ENCODE data around the gene SEC14L1. TPM values are rescaled to one million over a fixed set of nuclear protein-coding genes. Genes with fewer than 3 reads are reported as not detected.

SEC14L1 gene
- total RNA-seq, 1 experiment from 2014 or later: 279 TPM

GRCh38 chr17:77191244-77191643 lies 50.5 kb downstream of the SEC14L1 start:
- Histone ChIP-seq H3K4me1 (ENCODE audit: control insufficient read depth, insufficient read depth, low read length) (peaks cover 22% of the 10 kb centered on the region), H3K27me3 (ENCODE audit: control insufficient read depth, insufficient read depth, low read length) (no peaks in the 10 kb centered on the region), H3K4me3 (ENCODE audit: low read depth in 2 of 2, low read length in 2 of 2) (no peak overlapping the region), H3K27ac (ENCODE audit: low read length) (no peak overlapping the region), H3K36me3 (ENCODE audit: control insufficient read depth, insufficient read depth, low read length) (peaks cover 19% of the 10 kb centered on the region), H3K9me3 (ENCODE audit: control insufficient read depth, insufficient read depth, low read depth, low read length) (no peaks in the 10 kb centered on the region)
- no TSS peak for BruUV-seq (replicated peaks)
- DNase-seq (ENCODE audit: low read depth, low spot score) (no peak), ATAC-seq (no peak)
- in situ Hi-C loops (cut with HindIII; ENCODE audit: low pct_unique_long_range_greater_than_20kb, low sequenced_read_pairs): no loop called here
- ChIA-PET CTCF (no interaction called here), POLR2A (no interaction called here)
- intact Hi-C loops (cut with micrococcal nuclease; ENCODE audit: unreplicated experiment): no loop called here
- TF ChIP-seq REST (IDR thresholded peaks at IDR 0.05; ENCODE audit: insufficient read depth in 1 of 2, low read depth in 2 of 2, low read length in 1 of 2) (no peak), SIN3A (IDR thresholded peaks at IDR 0.05; ENCODE audit: borderline replicate concordance, insufficient read depth, low read depth, low read length) (no peak), TCF7L2 (IDR thresholded peaks at IDR 0.05; ENCODE audit: low read depth, low read length) (no peak), POLR2AphosphoS5 (IDR thresholded peaks at IDR 0.05; ENCODE audit: low read depth, low read length) (no peak)
- TF ChIP-seq, protein P1, sequence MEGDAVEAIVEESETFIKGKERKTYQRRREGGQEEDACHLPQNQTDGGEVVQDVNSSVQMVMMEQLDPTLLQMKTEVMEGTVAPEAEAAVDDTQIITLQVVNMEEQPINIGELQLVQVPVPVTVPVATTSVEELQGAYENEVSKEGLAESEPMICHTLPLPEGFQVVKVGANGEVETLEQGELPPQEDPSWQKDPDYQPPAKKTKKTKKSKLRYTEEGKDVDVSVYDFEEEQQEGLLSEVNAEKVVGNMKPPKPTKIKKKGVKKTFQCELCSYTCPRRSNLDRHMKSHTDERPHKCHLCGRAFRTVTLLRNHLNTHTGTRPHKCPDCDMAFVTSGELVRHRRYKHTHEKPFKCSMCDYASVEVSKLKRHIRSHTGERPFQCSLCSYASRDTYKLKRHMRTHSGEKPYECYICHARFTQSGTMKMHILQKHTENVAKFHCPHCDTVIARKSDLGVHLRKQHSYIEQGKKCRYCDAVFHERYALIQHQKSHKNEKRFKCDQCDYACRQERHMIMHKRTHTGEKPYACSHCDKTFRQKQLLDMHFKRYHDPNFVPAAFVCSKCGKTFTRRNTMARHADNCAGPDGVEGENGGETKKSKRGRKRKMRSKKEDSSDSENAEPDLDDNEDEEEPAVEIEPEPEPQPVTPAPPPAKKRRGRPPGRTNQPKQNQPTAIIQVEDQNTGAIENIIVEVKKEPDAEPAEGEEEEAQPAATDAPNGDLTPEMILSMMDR (IDR thresholded peaks at IDR 0.05): no peak

DNA sequence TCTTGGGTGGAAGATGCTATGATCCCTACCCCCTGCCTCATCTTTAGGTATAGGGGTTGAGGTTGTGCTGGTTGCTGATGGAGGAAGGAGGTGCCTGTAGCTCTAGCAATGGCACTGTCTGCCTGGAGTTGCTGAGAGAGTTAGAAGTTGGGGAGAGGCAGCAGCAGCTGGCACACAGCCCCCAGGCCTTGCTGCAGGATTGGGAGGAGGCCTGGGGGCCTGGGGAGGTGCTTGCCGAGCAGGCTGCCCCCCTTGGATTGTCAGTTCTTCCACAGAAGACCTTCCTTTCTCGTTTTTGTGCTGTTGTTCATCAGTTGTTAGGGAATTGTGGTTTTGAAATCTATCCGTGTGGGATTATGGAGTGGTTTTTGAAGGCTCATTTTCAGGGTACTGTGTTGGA lies 52.9 kb downstream of the SEC14L1 start:
- peaks cover 7% of the 10 kb centered on the region for H3K4me1 ChIP-seq (ENCODE audit: control insufficient read depth, insufficient read depth, low read length)
- ChIA-PET CTCF (no interaction called here), POLR2A (no interaction called here)
- no TSS peak for BruUV-seq (replicated peaks)
- intact Hi-C loops (cut with micrococcal nuclease; ENCODE audit: unreplicated experiment): no loop called here
- no peaks in the 10 kb centered on the region for H3K9me3 ChIP-seq (ENCODE audit: control insufficient read depth, insufficient read depth, low read depth, low read length)
- in situ Hi-C loops (cut with HindIII; ENCODE audit: low pct_unique_long_range_greater_than_20kb, low sequenced_read_pairs): no loop called here
- H3K4me3 ChIP-seq (ENCODE audit: low read depth in 2 of 2, low read length in 2 of 2): no peak overlapping the region
- ATAC-seq: no peak
- TF ChIP-seq REST (IDR thresholded peaks at IDR 0.05; ENCODE audit: insufficient read depth in 1 of 2, low read depth in 2 of 2, low read length in 1 of 2): no peak
- TF ChIP-seq POLR2AphosphoS5 (IDR thresholded peaks at IDR 0.05; ENCODE audit: low read depth, low read length): no peak
- TF ChIP-seq, protein P1 (IDR thresholded peaks at IDR 0.05): no peak
- TF ChIP-seq SIN3A (IDR thresholded peaks at IDR 0.05; ENCODE audit: borderline replicate concordance, insufficient read depth, low read depth, low read length): no peak
- no peak for TF ChIP-seq TCF7L2 (IDR thresholded peaks at IDR 0.05; ENCODE audit: low read depth, low read length)
- DNase-seq (ENCODE audit: low read depth, low spot score): no peak
- H3K27me3 ChIP-seq (ENCODE audit: control insufficient read depth, insufficient read depth, low read length): no peaks in the 10 kb centered on the region
- H3K27ac ChIP-seq (ENCODE audit: low read length): no peak overlapping the region
- peaks cover 40% of the 10 kb centered on the region for H3K36me3 ChIP-seq (ENCODE audit: control insufficient read depth, insufficient read depth, low read length)
